Neural crest cell (in vitro differentiated cells): Measurements from ENCODE around the gene ARAF. TPM values are rescaled to one million over a fixed set of nuclear protein-coding genes. Genes with fewer than 3 reads are reported as not detected.

Source experiments
- DNase-seq: peaks from one replicate; pipeline ENCODE4 v3.0.0; 2021; ENCODE audit warnings: low read depth, mixed read lengths, low spot score
- H3K27ac Mint-ChIP-seq: one replicate; pipeline ENCODE4 v1.8.0; 2021; ENCODE audit warnings: mild to moderate bottlenecking, mixed read lengths; ENCODE audit not compliant: unreplicated experiment
- H3K27me3 Mint-ChIP-seq: 2 replicates; pipeline ENCODE4 v1.8.0; 2021; ENCODE audit warnings: low read depth, mild to moderate bottlenecking, mixed read lengths
- H3K36me3 Mint-ChIP-seq: 2 replicates; pipeline ENCODE4 v1.8.0; 2021; ENCODE audit warnings: low read depth, mild to moderate bottlenecking, mixed read lengths
- H3K4me1 Mint-ChIP-seq: 2 replicates; pipeline ENCODE4 v1.8.0; 2021; ENCODE audit warnings: mixed read lengths
- H3K4me3 Mint-ChIP-seq: one replicate; pipeline ENCODE4 v1.8.0; 2021; ENCODE audit warnings: mild to moderate bottlenecking, mixed read lengths
- H3K9me3 Mint-ChIP-seq: 2 replicates; pipeline ENCODE4 v1.8.0; 2021; ENCODE audit warnings: mixed read lengths
- CTCF ChIP-seq: fragments of 200-600 bp; sonication (generic); conservative IDR thresholded peaks from 2 replicates; pipeline ENCODE4 v1.5.0; 2021; ENCODE audit warnings: antibody characterized with exemption, mild to moderate bottlenecking
- total RNA-seq: library from RNA; stranded (reverse); gene quantifications from 2 replicates; pipeline ENCODE4 v1.2.1, GENCODE V29; 2021

Gene ARAF
- total RNA-seq, 1 donor from 2014 or later, result 55.7 TPM

- no peak overlapping the region for H3K4me3 Mint-ChIP-seq
- H3K36me3 Mint-ChIP-seq, result peaks cover 35% of the 10 kb centered on the region
- H3K27me3 Mint-ChIP-seq, result no peaks in the 10 kb centered on the region
- H3K9me3 Mint-ChIP-seq, result no peaks in the 10 kb centered on the region
- H3K4me1 Mint-ChIP-seq, result peaks cover 7% of the 10 kb centered on the region
- peak; percentile 35 for TF ChIP-seq CTCF
- H3K27ac Mint-ChIP-seq, result no peak overlapping the region
- DNase-seq, result peak; percentile 14
These were observed 7.8 kb downstream of the ARAF start for GRCh38 chrX:47568656-47569295.

GRCh38 chrX:47570794-47571193 is 9.8 kb downstream of the ARAF start:
- H3K27me3 Mint-ChIP-seq, result no peaks in the 10 kb centered on the region
- peaks cover 35% of the 10 kb centered on the region for H3K36me3 Mint-ChIP-seq
- H3K4me3 Mint-ChIP-seq, result peak overlapping the region; percentile 25
- TF ChIP-seq CTCF, result no peak
- H3K4me1 Mint-ChIP-seq, result peaks cover 7% of the 10 kb centered on the region
- no peak overlapping the region for H3K27ac Mint-ChIP-seq
- DNase-seq, result no peak
- no peaks in the 10 kb centered on the region for H3K9me3 Mint-ChIP-seq

GRCh38 chrX:47571215-47571614 is 10.2 kb downstream of the ARAF start:
- Mint-ChIP-seq H3K27me3 (no peaks in the 10 kb centered on the region), H3K36me3 (peaks cover 33% of the 10 kb centered on the region), H3K4me1 (peaks cover 7% of the 10 kb centered on the region), H3K27ac (no peak overlapping the region), H3K4me3 (peak overlapping the region; percentile 4), H3K9me3 (no peaks in the 10 kb centered on the region)
- DNase-seq, result no peak
- no peak for TF ChIP-seq CTCF

GRCh38 chrX:47571896-47572295 is 10.9 kb downstream of the ARAF start:
- no peak overlapping the region for H3K27ac Mint-ChIP-seq

GRCh38 chrX:47572773-47573340 is 11.9 kb downstream of the ARAF start:
- peak overlapping the region; percentile 59 for H3K4me3 Mint-ChIP-seq
- no peak overlapping the region for H3K27ac Mint-ChIP-seq
- no peak for TF ChIP-seq CTCF
- no peaks in the 10 kb centered on the region for H3K27me3 Mint-ChIP-seq
- H3K9me3 Mint-ChIP-seq, result no peaks in the 10 kb centered on the region
- DNase-seq, result no peak
- H3K36me3 Mint-ChIP-seq, result peaks cover 29% of the 10 kb centered on the region
- peaks cover 10% of the 10 kb centered on the region for H3K4me1 Mint-ChIP-seq

More at GRCh38 chrX:47571896-47572295, 10.9 kb downstream of the ARAF start:
- peaks cover 33% of the 10 kb centered on the region for H3K36me3 Mint-ChIP-seq
- no peak for DNase-seq
- no peak overlapping the region for H3K4me3 Mint-ChIP-seq
- no peaks in the 10 kb centered on the region for H3K27me3 Mint-ChIP-seq
- H3K9me3 Mint-ChIP-seq, result no peaks in the 10 kb centered on the region
- TF ChIP-seq CTCF, result no peak
- peaks cover 8% of the 10 kb centered on the region for H3K4me1 Mint-ChIP-seq
